Mesenteric fat pad (tissue), 1 donor: ENCODE measurements around the gene MOCS2. TPM values are rescaled to one million over a fixed set of nuclear protein-coding genes. Genes with fewer than 3 reads are reported as not detected.
"Not testable (repeated sequence)": the region's sequence is repeated elsewhere in the genome, so short reads cannot be mapped to it uniquely, and the experiment has no call there.

Experiments
- DNase-seq: peaks from one replicate; pipeline ENCODE4 v3.0.0-alpha.2; 2020; ENCODE audit warnings: low spot score
- long read RNA-seq: library from polyadenylated mRNA; unstranded; transcript quantifications from one replicate; pipeline ENCODE4 v2.0.0, GENCODE V29; 2020
- total RNA-seq: library from RNA; stranded (reverse); fragmentation: NEBNext Ultra II Directional; extraction: Animal tissue kit (Norgen Biotek cat#: 25700); gene quantifications from one replicate; pipeline ENCODE4 v1.2.1, GENCODE V29; 2021
- donor health status: DM: yes; HTN: yes; CAD: no.

The MOCS2 gene
- 27.9 TPM for total RNA-seq
- long read RNA-seq, transcript MOCS2-203 (7 exons, 1,337 nt), result major isoform, 121 of 140 reads
- long read RNA-seq, transcript MOCS2-202 (7 exons, 1,785 nt), result minor isoform, 9 of 140 reads
- long read RNA-seq, partial matches to known transcripts, result 5 of 140 reads
- long read RNA-seq, other reads (novel, unspliced or antisense), result 2 of 140 reads

- DNase-seq, result peak; percentile 97
Observed at GRCh38 chr5:53109443-53110127, at the start of gene MOCS2. Gene MOCS2 (minus strand): TSS chr5:53109757. CDS start chr5:53107174, 2,583 bp downstream.

DNA sequence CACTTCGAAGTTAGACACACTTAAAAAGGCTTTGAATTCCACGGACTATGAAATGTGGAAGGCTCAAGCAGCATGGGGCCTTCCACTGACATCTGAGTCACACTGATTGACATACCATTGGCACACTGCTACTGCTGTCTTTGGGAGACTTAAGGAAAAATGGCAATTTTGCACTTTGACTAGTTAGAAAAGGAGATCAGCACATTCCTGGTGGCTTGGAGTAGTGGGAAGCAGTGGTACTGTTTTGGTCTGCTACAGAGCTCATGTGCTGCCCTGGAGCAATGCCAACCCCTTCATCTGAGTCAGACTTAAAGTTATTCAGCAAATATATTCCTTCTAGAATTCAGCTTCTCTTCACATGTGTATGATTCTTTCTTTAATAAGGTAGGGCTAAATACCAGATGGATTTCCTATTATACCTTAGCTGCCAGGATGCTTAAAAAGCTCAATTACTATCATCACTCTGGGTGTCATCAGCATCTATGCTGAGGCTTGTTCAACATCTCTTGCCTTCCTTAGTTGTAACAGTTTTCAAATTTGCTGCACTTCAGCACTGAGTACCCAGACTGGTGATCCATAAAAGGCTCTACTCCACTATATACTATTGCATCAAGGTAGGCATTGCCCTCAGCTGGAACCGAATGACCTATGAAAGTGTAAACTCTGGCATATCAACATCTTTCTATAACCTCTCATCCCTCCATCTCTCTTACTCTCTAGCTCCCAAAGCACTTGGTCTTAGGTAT lies 42.3 kb upstream of the MOCS2 start:
- DNase-seq, result no peak

DNA sequence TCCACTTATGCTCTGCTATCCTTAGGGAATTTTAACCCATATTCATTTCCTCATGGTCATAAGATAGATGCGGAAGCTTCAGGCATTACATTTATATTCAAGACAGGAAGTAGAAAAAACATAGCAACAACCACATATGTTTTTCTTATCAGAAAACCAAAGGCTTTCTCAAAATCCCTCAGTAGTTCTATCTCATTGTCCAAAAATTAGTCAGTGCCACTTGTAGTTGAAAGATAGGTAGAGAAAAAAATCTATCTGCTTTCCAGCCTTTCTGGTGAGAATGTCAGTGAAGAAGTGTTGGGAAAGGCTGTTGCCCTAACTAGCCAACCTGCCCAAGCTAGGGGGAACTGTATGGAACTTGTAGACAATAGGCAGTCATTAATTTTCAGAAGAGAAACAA lies 23.5 kb upstream of the MOCS2 start:
- DNase-seq, result no peak

DNA sequence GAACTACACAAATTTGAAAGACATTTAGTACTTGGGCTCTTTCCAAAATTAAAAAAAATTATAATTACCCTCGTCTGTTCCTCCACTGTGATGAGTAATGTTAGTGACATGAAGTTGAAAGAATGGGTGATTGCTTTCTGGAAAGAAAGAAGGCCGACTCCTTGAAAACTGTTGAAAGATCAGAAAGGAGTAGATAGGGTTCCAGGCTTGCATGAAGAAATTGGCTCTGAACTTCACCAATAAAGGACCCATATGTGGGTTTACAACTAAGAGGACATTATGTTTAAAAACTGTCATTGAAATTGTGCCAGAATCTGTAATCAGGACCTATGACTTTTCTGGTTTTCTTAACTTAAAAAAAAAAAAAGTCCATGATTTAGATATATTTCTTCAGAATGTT lies 20.7 kb upstream of the MOCS2 start:
- DNase-seq, result no peak

DNA sequence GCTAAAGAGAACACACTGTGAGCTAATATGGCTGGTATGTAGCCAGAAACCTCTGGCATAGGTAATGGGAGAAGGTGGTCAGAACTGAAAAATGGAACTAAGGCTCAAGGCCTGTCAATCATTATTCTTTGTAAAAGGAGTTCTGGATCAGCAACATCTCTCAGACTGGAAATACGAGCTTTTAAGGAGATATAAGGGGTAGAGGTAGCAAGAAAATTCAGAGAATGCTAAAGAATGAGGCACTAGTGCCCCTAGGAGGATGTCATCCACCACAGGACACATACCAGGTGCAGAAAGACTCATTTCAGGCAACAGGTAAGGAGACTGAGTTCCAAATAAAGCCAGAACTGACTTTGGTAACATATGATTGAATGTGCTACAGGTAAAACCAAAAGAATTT lies 18.9 kb upstream of the MOCS2 start:
- DNase-seq, result no peak

- DNase-seq, result no peak
Observed at GRCh38 chr5:53127107-53127506, 17.6 kb upstream of the MOCS2 start.

DNA sequence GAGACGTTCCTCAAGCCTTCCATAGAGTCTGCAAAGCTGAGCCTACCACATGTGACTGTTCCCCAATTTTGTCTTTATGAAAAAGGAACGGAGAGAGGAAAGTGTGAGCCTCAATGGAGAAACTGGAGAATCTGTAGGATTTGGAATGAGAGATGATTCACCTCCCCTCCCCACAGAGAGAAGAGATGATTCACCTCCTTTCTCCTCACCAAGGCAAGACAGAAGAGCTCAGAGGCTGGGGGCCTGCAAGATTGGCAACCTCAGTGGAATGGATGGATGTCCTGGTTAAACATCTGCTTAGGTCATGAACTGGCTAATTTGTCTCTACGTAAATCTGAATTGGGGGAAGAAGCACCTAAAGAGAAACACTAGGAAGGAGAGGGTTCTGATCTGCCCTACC lies 17.0 kb upstream of the MOCS2 start:
- DNase-seq, result no peak

DNA sequence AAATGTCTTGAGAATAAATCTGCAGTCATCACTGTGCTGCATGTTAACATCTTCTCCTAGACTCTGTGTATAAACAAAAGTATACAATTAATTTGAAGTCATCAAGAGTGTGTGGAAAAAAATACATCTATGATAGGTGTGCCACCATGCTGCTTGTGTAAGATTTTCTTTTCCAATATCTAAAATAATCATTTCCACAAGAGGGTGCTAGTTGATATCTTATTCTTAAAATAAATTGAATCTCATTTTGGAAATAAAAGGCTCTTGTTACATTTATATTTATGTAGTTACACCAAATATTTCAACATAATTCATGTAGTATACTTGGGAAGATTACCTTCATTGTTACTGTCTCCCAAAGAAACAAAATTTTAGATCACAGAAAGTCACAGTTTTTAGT lies 14.1 kb upstream of the MOCS2 start:
- no peak for DNase-seq

DNA sequence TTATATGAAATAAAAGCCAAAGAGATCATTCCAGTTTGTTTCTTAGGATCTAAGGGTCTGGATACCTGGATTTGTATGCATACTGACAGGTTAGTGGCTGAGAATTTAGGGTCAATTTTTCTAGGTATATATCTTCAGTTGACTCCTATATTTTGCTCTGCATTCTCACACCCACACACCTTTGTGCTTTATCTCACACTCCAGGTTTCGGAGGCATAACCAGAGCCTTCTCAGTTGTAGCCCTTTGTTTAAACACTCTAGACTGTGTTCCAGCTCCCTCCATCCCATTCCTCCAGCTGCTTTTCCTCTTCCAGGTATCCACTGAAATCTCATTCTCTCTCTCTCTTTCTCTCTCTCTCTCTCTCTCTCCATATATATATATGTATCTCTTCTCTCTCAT lies 10.6 kb upstream of the MOCS2 start:
- no peak for DNase-seq

- no peak for DNase-seq
Observed at GRCh38 chr5:53118879-53119278, 9.3 kb upstream of the MOCS2 start.

DNA sequence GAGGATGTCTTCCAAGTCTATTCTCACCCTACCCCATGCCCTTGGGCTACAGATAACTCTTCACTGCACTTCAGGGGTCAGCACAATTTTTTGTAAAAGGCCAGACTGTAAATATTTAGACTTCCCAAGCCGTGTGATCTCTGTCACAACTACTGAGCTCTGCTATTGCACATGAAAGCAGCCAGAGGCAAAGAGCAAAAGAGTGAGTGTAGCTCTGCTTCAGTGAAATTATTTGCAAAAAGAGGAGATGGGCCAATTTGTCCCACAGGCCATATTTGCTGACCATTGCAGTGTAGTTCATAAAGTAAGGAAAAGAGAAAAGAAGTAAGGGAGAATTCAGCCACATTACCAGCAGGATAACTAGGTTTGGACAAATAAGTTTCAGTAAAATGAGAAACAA lies 7.0 kb upstream of the MOCS2 start:
- no peak for DNase-seq

GRCh38 chr5:53114988-53115387 lies 5.4 kb upstream of the MOCS2 start:
- DNase-seq, result no peak

GRCh38 chr5:53113947-53114346 lies 4.4 kb upstream of the MOCS2 start:
- no peak for DNase-seq

- DNase-seq, result no peak
Observed at GRCh38 chr5:53112909-53113308, 3.4 kb upstream of the MOCS2 start.

- not testable (repeated sequence) for DNase-seq
Observed at GRCh38 chr5:53112307-53112706, 2.8 kb upstream of the MOCS2 start.

DNA sequence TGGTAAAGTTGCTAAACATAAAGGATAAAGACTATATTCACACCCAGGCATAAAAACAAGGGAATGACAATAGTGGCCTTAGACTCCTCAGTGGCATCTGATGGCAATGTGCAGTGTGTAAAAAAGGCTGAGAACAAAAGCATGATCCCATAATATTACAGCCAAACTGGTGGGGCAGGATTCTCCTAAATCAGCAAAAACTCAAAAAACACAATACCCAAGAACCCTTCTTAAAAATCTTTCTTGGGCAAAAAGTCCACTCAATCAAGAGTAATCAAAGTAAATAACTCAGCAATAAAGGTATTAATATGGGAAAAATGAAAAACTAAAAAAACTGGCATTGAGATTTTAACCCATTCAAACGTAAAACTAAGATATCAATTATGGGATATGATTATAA lies 1.6 kb upstream of the MOCS2 start:
- DNase-seq, result no peak

GRCh38 chr5:53110156-53110555 lies 599 bp upstream of the MOCS2 start:
- no peak for DNase-seq

DNA sequence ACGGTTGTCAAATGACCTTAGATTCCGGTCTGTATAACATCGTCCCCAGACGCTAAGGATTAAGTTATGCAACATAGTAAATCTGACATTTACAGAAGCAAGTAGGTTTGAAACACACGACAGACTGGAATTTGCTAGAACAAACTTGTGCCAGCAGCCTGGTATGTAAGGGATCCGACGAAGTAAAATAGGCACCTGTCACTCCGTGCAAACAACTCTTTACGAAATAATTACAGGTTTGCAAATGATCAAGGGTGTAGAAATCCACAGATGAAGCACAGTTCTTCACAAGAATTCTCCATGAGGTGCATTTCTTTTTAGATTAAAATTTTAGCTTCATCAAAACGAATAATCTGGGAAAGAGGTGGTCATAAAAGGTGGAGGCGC lies 508 bp downstream of the MOCS2 start:
- DNase-seq, result no peak

- no peak for DNase-seq
Observed at GRCh38 chr5:53105611-53106300, 3.8 kb downstream of the MOCS2 start.

DNA sequence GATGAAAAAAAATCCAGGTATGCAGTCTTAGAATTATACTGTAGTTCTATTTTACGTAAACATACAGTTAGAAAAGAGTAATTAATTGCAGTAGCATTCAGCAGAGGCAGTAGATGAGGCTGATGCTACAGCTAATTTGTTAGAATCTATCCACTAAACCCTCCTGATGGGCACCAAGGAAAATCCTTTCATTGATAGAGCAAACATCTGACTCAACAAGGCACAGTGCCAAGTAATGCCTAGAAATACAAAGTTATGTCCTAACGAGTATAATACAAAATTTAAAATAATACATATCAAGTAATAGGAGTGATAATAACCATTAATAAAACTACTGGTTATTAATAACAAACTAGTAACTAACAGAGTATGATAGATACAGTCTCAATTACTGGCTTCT lies 9.0 kb downstream of the MOCS2 start:
- DNase-seq, result no peak

DNA sequence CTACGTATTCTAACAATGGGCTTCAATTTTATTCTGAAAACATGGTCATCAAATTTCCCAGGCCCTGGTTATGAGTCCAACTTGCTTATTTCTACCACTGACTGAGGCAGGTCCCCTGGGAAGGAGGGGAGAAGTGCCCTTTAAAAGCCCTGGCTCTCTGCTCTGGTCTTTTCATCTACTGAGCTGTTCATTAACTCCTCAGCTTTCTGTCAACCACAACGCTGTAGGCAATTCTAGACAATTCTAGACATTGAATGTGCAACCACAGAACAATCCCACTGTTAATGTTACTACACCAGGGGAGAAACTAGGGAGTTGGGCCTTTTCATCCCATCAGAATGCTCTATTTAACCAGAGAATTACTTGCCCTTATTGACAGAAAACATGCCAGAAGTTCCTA lies 10.0 kb downstream of the MOCS2 start:
- no peak for DNase-seq

- no peak for DNase-seq
Observed at GRCh38 chr5:53095931-53096525, 13.5 kb downstream of the MOCS2 start.
